Panc1 (cell line): ENCODE data around the gene AK4. TPM values are rescaled to one million over a fixed set of nuclear protein-coding genes. Genes with fewer than 3 reads are reported as not detected.

Source experiments
- ATAC-seq: fragments of 200-7000 bp; cut with Tn5 transposase; 2 replicates; pipeline ENCODE4 v1.9.1; 2020; ENCODE audit warnings: mild to moderate bottlenecking, moderate library complexity
- BruUV-seq: library from RNA; stranded (reverse); fragments of 400-500 nt; replicated peaks from 2 replicates; lab custom pipeline; 2021; lab: Mats Ljungman, UMichigan
- CTCF ChIA-PET: fragments of 300-600 bp; sonication (Branson Sonifier 250); formaldehyde crosslinking; loops from one replicate; lab custom pipeline; 2022; ENCODE audit warnings: antibody characterized with exemption; lab: Charles Lee
- POLR2A ChIA-PET: fragments of 300-600 bp; sonication (Branson Sonifier 250); formaldehyde crosslinking; loops from one replicate; lab custom pipeline; 2022; ENCODE audit warnings: antibody characterized with exemption; lab: Charles Lee
- DNase-seq: peaks from one replicate; pipeline ENCODE4 v3.0.0-alpha.2; 2010; ENCODE audit warnings: low read depth, low spot score
- H3K27ac ChIP-seq: 2 replicates; pipeline ENCODE4 v1.5.1; 2011; ENCODE audit warnings: mild to moderate bottlenecking, low read length, inconsistent platforms
- H3K27me3 ChIP-seq: fragments of 200-500 bp; sonication (Bioruptor generic); 2 replicates; pipeline ENCODE4 v1.6.0; 2014; ENCODE audit warnings: low read length, inconsistent platforms; ENCODE audit not compliant: control insufficient read depth, insufficient read depth
- H3K36me3 ChIP-seq: fragments of 200-500 bp; sonication (Bioruptor generic); 2 replicates; pipeline ENCODE4 v1.5.1; 2014; ENCODE audit warnings: inconsistent platforms, mild to moderate bottlenecking, low read length, moderate library complexity; ENCODE audit not compliant: control insufficient read depth, insufficient read depth
- H3K4me1 ChIP-seq: 2 replicates; pipeline ENCODE4 v1.5.1; 2011; ENCODE audit warnings: inconsistent platforms, mild to moderate bottlenecking, low read length, moderate library complexity; ENCODE audit not compliant: control insufficient read depth, insufficient read depth
- H3K4me3 ChIP-seq, 2 experiments: 2 replicates each; pipeline ENCODE4 v1.5.1; 2011 to 2012; ENCODE audit warnings: low read depth in 2 of 2, low read length in 2 of 2, mild to moderate bottlenecking in 2 of 2, inconsistent platforms in 1 of 2, moderate library complexity in 1 of 2
- H3K9me3 ChIP-seq: fragments of 200-500 bp; sonication (Bioruptor generic); 2 replicates; pipeline ENCODE4 v1.5.1; 2014; ENCODE audit warnings: low read depth, mild to moderate bottlenecking, inconsistent platforms, low read length, moderate library complexity; ENCODE audit not compliant: control insufficient read depth, insufficient read depth
- CTCF ChIP-seq: fragments of 450-650 bp; IDR thresholded peaks from 2 replicates; pipeline ENCODE4 v1.5.1; 2017; ENCODE audit warnings: mild to moderate bottlenecking
- POLR2AphosphoS5 ChIP-seq: IDR thresholded peaks from 2 replicates; pipeline ENCODE4 v1.6.1; 2012; ENCODE audit warnings: mild to moderate bottlenecking, low read depth, low read length, moderate library complexity
- REST ChIP-seq, 2 experiments: IDR thresholded peaks; 2 replicates each; pipeline ENCODE4 v1.6.1; 2011 to 2012; ENCODE audit warnings: low read depth in 2 of 2, control low read depth in 1 of 2, low read length in 1 of 2, mild to moderate bottlenecking in 1 of 2, moderate library complexity in 1 of 2; ENCODE audit not compliant: insufficient read depth in 1 of 2
- SIN3A ChIP-seq: IDR thresholded peaks from 2 replicates; pipeline ENCODE4 v1.6.1; 2012; ENCODE audit warnings: low read depth, mild to moderate bottlenecking, low read length, moderate library complexity, borderline replicate concordance; ENCODE audit not compliant: insufficient read depth
- TCF7L2 ChIP-seq: IDR thresholded peaks from 2 replicates; pipeline ENCODE4 v1.6.1; 2011; ENCODE audit warnings: mild to moderate bottlenecking, low read depth, low read length, inconsistent platforms
- in situ Hi-C: cut with HindIII; loops from 2 replicates; pipeline ENCODE4 v1.10.0; 2016; ENCODE audit warnings: low sequenced_read_pairs, low pct_unique_long_range_greater_than_20kb
- intact Hi-C: fragments of 100-400 bp; cut with micrococcal nuclease; formaldehyde crosslinking; loops from one replicate; pipeline ENCODE4 v1.10.0; 2022; ENCODE audit not compliant: unreplicated experiment
- total RNA-seq: library from RNA; stranded (reverse); gene quantifications from one replicate; pipeline ENCODE4 v1.2.1, GENCODE V29; 2021; ENCODE audit not compliant: unreplicated experiment

The AK4 gene
- total RNA-seq, 1 experiment from 2014 or later: 26.8 TPM

- ATAC-seq (no peak), DNase-seq (no peak)
- Histone ChIP-seq H3K27me3 (no peaks in the 10 kb centered on the region), H3K36me3 (no peaks in the 10 kb centered on the region), H3K27ac (no peak overlapping the region), H3K4me1 (no peaks in the 10 kb centered on the region), H3K9me3 (no peaks in the 10 kb centered on the region), H3K4me3 (no peak overlapping the region)
- CTCF ChIA-PET: no interaction called here
- in situ Hi-C loops (no loop called here), intact Hi-C loops (no loop called here)
- POLR2A ChIA-PET: no interaction called here
- TF ChIP-seq SIN3A (no peak), REST (IDR thresholded peaks at IDR 0.05; ENCODE audit: insufficient read depth in 1 of 2, low read depth in 2 of 2, low read length in 1 of 2) (no peak), TCF7L2 (no peak), CTCF (no peak), POLR2AphosphoS5 (no peak)
- no TSS peak for BruUV-seq
Measured at GRCh38 chr1:65164633-65165032, 16.6 kb downstream of the AK4 start.

- Histone ChIP-seq H3K27me3 (no peaks in the 10 kb centered on the region), H3K36me3 (no peaks in the 10 kb centered on the region), H3K4me1 (no peaks in the 10 kb centered on the region), H3K27ac (no peak overlapping the region), H3K9me3 (no peaks in the 10 kb centered on the region), H3K4me3 (no peak overlapping the region)
- ATAC-seq (no peak), DNase-seq (no peak)
- intact Hi-C loops: no loop called here
- CTCF ChIA-PET: no interaction called here
- in situ Hi-C loops: no loop called here
- TF ChIP-seq SIN3A (no peak), POLR2AphosphoS5 (no peak), CTCF (no peak), TCF7L2 (no peak), REST (IDR thresholded peaks at IDR 0.05; ENCODE audit: insufficient read depth in 1 of 2, low read depth in 2 of 2, low read length in 1 of 2) (no peak)
- POLR2A ChIA-PET: no interaction called here
- BruUV-seq: no TSS peak
Measured at GRCh38 chr1:65165269-65165993, 17.4 kb downstream of the AK4 start.
